SK-N-SH treated with all-trans-retinoic acid at 6 μM for 48 hours (cell line): Measurements from ENCODE around the gene BRCA2.

Experiments
- ATAC-seq: fragments of 200-7000 bp; cut with Tn5 transposase; 3 replicates; pipeline ENCODE4 v1.9.1; 2020; ENCODE audit warnings: mild to moderate bottlenecking, moderate library complexity
- BACH2 ChIP-seq: fragments of 250-450 bp; sonication (Bioruptor Pico); IDR thresholded peaks from 2 replicates; pipeline ENCODE4 v1.9.0; 2021; ENCODE audit warnings: mild to moderate bottlenecking, borderline replicate concordance
- CSDC2 ChIP-seq: fragments of 250-450 bp; sonication (Bioruptor Pico); IDR thresholded peaks from 2 replicates; pipeline ENCODE4 v1.5.0; 2020; ENCODE audit warnings: mild to moderate bottlenecking, moderate library complexity
- ESRRG ChIP-seq: fragments of 250-450 bp; sonication (Bioruptor Pico); IDR thresholded peaks from 2 replicates; pipeline ENCODE4 v1.6.1; 2021; ENCODE audit warnings: mild to moderate bottlenecking
- GLIS3 ChIP-seq: fragments of 250-450 bp; sonication (Bioruptor Pico); IDR thresholded peaks from 2 replicates; pipeline ENCODE4 v1.5.0; 2020; ENCODE audit warnings: mild to moderate bottlenecking, moderate library complexity
- ISL1 ChIP-seq: fragments of 250-450 bp; sonication (Bioruptor Pico); IDR thresholded peaks from 2 replicates; pipeline ENCODE4 v2.1.2; 2022; ENCODE audit warnings: mild to moderate bottlenecking, moderate library complexity
- OSR1 ChIP-seq: fragments of 250-450 bp; sonication (Bioruptor Pico); IDR thresholded peaks from 2 replicates; pipeline ENCODE4 v1.8.0; 2022; ENCODE audit warnings: moderate library complexity, mild to moderate bottlenecking, inconsistent platforms
- PPARA ChIP-seq: fragments of 250-450 bp; sonication (Bioruptor Pico); IDR thresholded peaks from 2 replicates; pipeline ENCODE4 v1.5.0; 2020; ENCODE audit warnings: mild to moderate bottlenecking, borderline replicate concordance
- RARB ChIP-seq: fragments of 250-450 bp; sonication (Bioruptor Pico); IDR thresholded peaks from 2 replicates; pipeline ENCODE4 v1.8.0; 2021; ENCODE audit warnings: mild to moderate bottlenecking, moderate library complexity
- SNAI2 ChIP-seq: fragments of 250-450 bp; sonication (Bioruptor Pico); IDR thresholded peaks from 2 replicates; pipeline ENCODE4 v1.5.0; 2020; ENCODE audit warnings: mild to moderate bottlenecking, moderate library complexity
- TCF4 ChIP-seq: fragments of 250-450 bp; sonication (Bioruptor Pico); IDR thresholded peaks from 2 replicates; pipeline ENCODE4 v1.8.0; 2021; ENCODE audit warnings: mild to moderate bottlenecking, moderate library complexity, borderline replicate concordance
- TOX ChIP-seq: fragments of 250-450 bp; sonication (Bioruptor Pico); IDR thresholded peaks from 2 replicates; pipeline ENCODE4 v1.8.0; 2021; ENCODE audit warnings: mild to moderate bottlenecking, moderate library complexity, borderline replicate concordance
- ZFP3 ChIP-seq: fragments of 250-450 bp; sonication (Bioruptor Pico); IDR thresholded peaks from 2 replicates; pipeline ENCODE4 v1.5.0; 2020; ENCODE audit warnings: mild to moderate bottlenecking, moderate library complexity
- ZFP30 ChIP-seq: fragments of 450-650 bp; formaldehyde crosslinking; IDR thresholded peaks from 2 replicates; pipeline ENCODE4 v1.5.0; 2022; ENCODE audit warnings: mild to moderate bottlenecking, moderate library complexity
- ZNF565 ChIP-seq: fragments of 450-650 bp; formaldehyde crosslinking; conservative IDR thresholded peaks from 2 replicates; pipeline ENCODE4 v1.5.0; 2020; ENCODE audit warnings: low read depth, mild to moderate bottlenecking, moderate library complexity
- ZNF70 ChIP-seq: fragments of 450-650 bp; formaldehyde crosslinking; IDR thresholded peaks from 2 replicates; pipeline ENCODE4 v1.5.0; 2020; ENCODE audit warnings: mild to moderate bottlenecking, moderate library complexity
- ZNF8 ChIP-seq: fragments of 450-650 bp; formaldehyde crosslinking; IDR thresholded peaks from 2 replicates; pipeline ENCODE4 v1.5.0; 2020; ENCODE audit warnings: mild to moderate bottlenecking, moderate library complexity
- TF ChIP-seq, protein P1 (sequence below): fragments of 250-450 bp; sonication (Bioruptor Pico); IDR thresholded peaks from 2 replicates; pipeline ENCODE4 v1.8.0; 2020; ENCODE audit warnings: mild to moderate bottlenecking, moderate library complexity, borderline replicate concordance
- TF ChIP-seq, protein P2 (sequence below): fragments of 250-450 bp; sonication (Bioruptor Pico); IDR thresholded peaks from 2 replicates; pipeline ENCODE4 v1.5.1; 2020; ENCODE audit warnings: low read depth, mild to moderate bottlenecking, moderate library complexity
- TF ChIP-seq, protein P3 (sequence below): fragments of 250-450 bp; sonication (Bioruptor Pico); IDR thresholded peaks from 2 replicates; pipeline ENCODE4 v1.5.1; 2021; ENCODE audit warnings: mild to moderate bottlenecking, moderate library complexity
- TF ChIP-seq, protein P4 (sequence below): fragments of 250-450 bp; sonication (Bioruptor Pico); IDR thresholded peaks from 2 replicates; pipeline ENCODE4 v1.5.0; 2020; ENCODE audit warnings: mild to moderate bottlenecking, moderate library complexity
- TF ChIP-seq, protein P5 (sequence below): fragments of 250-450 bp; sonication (Bioruptor Pico); IDR thresholded peaks from 2 replicates; pipeline ENCODE4 v1.8.0; 2021; ENCODE audit warnings: low read depth, mild to moderate bottlenecking, moderate library complexity, borderline replicate concordance

Gene BRCA2

DNA sequence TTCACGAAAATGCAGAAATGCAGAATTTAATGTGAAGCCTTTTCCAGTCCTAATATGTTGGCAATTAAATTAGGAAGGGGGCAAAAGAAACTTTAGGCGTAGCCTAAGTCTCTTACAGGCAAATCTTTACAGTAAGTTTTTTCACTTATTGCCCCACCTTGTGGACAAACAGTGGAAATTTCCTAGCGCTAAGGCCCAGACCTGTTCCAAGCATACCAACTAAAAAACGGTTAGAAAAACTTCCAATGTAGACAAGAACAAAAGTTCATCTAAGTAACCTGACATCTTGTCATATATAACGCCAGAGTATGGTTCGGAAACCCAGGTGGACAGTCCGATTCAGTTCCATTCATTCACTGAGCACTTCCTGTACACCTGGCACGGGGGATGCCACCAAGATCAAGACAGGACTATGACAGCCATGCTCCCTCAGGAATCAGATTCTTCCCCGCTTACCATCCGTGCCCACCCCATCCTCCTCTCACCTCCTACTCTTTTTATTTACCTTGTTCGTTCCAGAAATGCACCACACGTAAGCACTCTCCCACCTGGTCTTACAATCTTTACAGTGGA, 5.1 kb upstream of the BRCA2 start (continued):
- TF ChIP-seq, protein P1, sequence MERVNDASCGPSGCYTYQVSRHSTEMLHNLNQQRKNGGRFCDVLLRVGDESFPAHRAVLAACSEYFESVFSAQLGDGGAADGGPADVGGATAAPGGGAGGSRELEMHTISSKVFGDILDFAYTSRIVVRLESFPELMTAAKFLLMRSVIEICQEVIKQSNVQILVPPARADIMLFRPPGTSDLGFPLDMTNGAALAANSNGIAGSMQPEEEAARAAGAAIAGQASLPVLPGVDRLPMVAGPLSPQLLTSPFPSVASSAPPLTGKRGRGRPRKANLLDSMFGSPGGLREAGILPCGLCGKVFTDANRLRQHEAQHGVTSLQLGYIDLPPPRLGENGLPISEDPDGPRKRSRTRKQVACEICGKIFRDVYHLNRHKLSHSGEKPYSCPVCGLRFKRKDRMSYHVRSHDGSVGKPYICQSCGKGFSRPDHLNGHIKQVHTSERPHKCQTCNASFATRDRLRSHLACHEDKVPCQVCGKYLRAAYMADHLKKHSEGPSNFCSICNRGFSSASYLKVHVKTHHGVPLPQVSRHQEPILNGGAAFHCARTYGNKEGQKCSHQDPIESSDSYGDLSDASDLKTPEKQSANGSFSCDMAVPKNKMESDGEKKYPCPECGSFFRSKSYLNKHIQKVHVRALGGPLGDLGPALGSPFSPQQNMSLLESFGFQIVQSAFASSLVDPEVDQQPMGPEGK (CRISPR knock-in tag): no peak
- TF ChIP-seq ZNF70 (CRISPR knock-in tag): no peak

DNA sequence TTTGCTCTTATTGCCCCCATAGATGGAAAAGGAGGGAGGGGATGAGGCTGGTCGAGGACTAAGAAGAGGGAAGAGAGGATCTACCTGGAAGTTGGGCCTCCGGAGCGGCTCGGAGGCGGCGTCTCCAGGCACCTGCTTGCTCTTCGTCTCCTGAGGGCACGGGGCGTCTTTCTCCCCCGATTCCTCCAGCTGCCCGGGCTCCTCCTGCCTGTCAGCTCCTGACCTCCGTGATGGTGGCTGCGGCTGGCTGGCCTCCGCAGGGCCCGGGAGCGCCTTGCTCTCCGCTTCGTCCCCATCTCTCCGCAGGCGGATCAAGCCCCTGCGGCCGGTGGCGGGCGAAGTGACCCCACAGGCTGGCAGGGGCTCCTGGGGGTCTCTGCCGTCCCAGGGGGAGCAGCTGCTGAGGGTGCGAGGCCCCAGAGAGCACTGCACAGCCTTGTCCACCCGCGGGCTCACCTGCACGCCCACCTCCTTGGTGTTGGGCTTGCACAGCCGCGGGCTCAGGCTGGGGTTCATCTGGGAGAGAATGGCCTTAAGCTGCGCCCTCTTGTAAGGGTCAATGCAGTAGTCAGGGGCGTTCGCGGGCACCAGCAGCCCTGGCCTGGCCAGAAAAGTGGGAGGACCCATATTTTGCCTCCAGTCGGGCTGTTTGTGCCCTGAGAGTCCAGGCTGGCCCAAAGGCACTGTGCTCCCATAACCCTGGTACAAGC, 4.0 kb upstream of the BRCA2 start:
- TF ChIP-seq, protein P2, sequence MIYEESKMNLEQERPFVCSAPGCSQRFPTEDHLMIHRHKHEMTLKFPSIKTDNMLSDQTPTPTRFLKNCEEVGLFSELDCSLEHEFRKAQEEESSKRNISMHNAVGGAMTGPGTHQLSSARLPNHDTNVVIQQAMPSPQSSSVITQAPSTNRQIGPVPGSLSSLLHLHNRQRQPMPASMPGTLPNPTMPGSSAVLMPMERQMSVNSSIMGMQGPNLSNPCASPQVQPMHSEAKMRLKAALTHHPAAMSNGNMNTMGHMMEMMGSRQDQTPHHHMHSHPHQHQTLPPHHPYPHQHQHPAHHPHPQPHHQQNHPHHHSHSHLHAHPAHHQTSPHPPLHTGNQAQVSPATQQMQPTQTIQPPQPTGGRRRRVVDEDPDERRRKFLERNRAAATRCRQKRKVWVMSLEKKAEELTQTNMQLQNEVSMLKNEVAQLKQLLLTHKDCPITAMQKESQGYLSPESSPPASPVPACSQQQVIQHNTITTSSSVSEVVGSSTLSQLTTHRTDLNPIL (CRISPR knock-in tag): no peak
- TF ChIP-seq ZFP3 (CRISPR knock-in tag): no peak
- TF ChIP-seq OSR1 (CRISPR knock-in tag): no peak
- no peak for TF ChIP-seq BACH2 (CRISPR knock-in tag)
- no peak for TF ChIP-seq ZNF565 (CRISPR knock-in tag)
- TF ChIP-seq ZNF8 (CRISPR knock-in tag): no peak
- TF ChIP-seq PPARA (CRISPR knock-in tag): no peak
- no peak for TF ChIP-seq CSDC2 (CRISPR knock-in tag)
- TF ChIP-seq ISL1 (CRISPR knock-in tag): no peak
- TF ChIP-seq, protein P3, sequence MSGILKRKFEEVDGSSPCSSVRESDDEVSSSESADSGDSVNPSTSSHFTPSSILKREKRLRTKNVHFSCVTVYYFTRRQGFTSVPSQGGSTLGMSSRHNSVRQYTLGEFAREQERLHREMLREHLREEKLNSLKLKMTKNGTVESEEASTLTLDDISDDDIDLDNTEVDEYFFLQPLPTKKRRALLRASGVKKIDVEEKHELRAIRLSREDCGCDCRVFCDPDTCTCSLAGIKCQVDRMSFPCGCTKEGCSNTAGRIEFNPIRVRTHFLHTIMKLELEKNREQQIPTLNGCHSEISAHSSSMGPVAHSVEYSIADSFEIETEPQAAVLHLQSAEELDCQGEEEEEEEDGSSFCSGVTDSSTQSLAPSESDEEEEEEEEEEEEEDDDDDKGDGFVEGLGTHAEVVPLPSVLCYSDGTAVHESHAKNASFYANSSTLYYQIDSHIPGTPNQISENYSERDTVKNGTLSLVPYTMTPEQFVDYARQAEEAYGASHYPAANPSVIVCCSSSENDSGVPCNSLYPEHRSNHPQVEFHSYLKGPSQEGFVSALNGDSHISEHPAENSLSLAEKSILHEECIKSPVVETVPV (CRISPR knock-in tag): no peak
- TF ChIP-seq SNAI2 (CRISPR knock-in tag): no peak
- no peak for TF ChIP-seq TCF4
- no peak for TF ChIP-seq ESRRG
- TF ChIP-seq, protein P4, sequence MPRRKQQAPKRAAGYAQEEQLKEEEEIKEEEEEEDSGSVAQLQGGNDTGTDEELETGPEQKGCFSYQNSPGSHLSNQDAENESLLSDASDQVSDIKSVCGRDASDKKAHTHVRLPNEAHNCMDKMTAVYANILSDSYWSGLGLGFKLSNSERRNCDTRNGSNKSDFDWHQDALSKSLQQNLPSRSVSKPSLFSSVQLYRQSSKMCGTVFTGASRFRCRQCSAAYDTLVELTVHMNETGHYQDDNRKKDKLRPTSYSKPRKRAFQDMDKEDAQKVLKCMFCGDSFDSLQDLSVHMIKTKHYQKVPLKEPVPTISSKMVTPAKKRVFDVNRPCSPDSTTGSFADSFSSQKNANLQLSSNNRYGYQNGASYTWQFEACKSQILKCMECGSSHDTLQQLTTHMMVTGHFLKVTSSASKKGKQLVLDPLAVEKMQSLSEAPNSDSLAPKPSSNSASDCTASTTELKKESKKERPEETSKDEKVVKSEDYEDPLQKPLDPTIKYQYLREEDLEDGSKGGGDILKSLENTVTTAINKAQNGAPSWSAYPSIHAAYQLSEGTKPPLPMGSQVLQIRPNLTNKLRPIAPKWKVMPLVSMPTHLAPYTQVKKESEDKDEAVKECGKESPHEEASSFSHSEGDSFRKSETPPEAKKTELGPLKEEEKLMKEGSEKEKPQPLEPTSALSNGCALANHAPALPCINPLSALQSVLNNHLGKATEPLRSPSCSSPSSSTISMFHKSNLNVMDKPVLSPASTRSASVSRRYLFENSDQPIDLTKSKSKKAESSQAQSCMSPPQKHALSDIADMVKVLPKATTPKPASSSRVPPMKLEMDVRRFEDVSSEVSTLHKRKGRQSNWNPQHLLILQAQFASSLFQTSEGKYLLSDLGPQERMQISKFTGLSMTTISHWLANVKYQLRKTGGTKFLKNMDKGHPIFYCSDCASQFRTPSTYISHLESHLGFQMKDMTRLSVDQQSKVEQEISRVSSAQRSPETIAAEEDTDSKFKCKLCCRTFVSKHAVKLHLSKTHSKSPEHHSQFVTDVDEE (CRISPR knock-in tag): no peak
- no peak for TF ChIP-seq TOX (CRISPR knock-in tag)
- no peak for TF ChIP-seq ZFP30 (CRISPR knock-in tag)
- TF ChIP-seq GLIS3: no peak
- TF ChIP-seq, protein P5, sequence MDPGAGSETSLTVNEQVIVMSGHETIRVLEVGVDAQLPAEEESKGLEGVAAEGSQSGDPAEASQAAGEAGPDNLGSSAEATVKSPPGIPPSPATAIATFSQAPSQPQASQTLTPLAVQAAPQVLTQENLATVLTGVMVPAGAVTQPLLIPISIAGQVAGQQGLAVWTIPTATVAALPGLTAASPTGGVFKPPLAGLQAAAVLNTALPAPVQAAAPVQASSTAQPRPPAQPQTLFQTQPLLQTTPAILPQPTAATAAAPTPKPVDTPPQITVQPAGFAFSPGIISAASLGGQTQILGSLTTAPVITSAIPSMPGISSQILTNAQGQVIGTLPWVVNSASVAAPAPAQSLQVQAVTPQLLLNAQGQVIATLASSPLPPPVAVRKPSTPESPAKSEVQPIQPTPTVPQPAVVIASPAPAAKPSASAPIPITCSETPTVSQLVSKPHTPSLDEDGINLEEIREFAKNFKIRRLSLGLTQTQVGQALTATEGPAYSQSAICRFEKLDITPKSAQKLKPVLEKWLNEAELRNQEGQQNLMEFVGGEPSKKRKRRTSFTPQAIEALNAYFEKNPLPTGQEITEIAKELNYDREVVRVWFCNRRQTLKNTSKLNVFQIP (CRISPR knock-in tag): no peak
- TF ChIP-seq RARB (CRISPR knock-in tag): no peak
- no peak for ATAC-seq
